ENCODE results near the gene RNF17.
"Not testable (repeated sequence)": the region's sequence is repeated elsewhere in the genome, so short reads cannot be mapped to it uniquely, and the experiment has no call there.

Gene RNF17

GRCh38 chr13:24723206-24723605 is 40.8 kb upstream of the RNF17 start:
- H3K4me3 ChIP-seq (ENCODE audit: low read depth, low read length), result no peak overlapping the region
- TF ChIP-seq CTCF (IDR thresholded peaks at IDR 0.05; ENCODE audit: low read depth, low read length, missing control alignments), result no peak
- in situ Hi-C loops (cut with HindIII; ENCODE audit: low sequenced_read_pairs), result no loop called here
- no peak for DNase-seq (ENCODE audit: low read depth)

- no peak for TF ChIP-seq CTCF (IDR thresholded peaks at IDR 0.05; ENCODE audit: low read depth, low read length, missing control alignments)
- H3K4me3 ChIP-seq (ENCODE audit: low read depth, low read length), result no peak overlapping the region
- in situ Hi-C loops (cut with HindIII; ENCODE audit: low sequenced_read_pairs), result no loop called here
- no peak for DNase-seq (ENCODE audit: low read depth)
Measured at GRCh38 chr13:24724714-24725113, 39.3 kb upstream of the RNF17 start.

- no peak overlapping the region for H3K4me3 ChIP-seq (ENCODE audit: low read depth, low read length)
- no peak for TF ChIP-seq CTCF (IDR thresholded peaks at IDR 0.05; ENCODE audit: low read depth, low read length, missing control alignments)
- in situ Hi-C loops (cut with HindIII; ENCODE audit: low sequenced_read_pairs), result no loop called here
- no peak for DNase-seq (ENCODE audit: low read depth)
Measured at GRCh38 chr13:24725379-24725778, 38.6 kb upstream of the RNF17 start.

- no peak overlapping the region for H3K4me3 ChIP-seq (ENCODE audit: low read depth, low read length)
- DNase-seq (ENCODE audit: low read depth), result peak; percentile 74
- in situ Hi-C loops (cut with HindIII; ENCODE audit: low sequenced_read_pairs), result no loop called here
- TF ChIP-seq CTCF (IDR thresholded peaks at IDR 0.05; ENCODE audit: low read depth, low read length, missing control alignments), result peak; percentile 81
Measured at GRCh38 chr13:24727731-24728601, 36.0 kb upstream of the RNF17 start.

- DNase-seq (ENCODE audit: low read depth); H3K4me3 ChIP-seq (ENCODE audit: low read depth, low read length); in situ Hi-C loops (cut with HindIII; ENCODE audit: low sequenced_read_pairs): not testable (repeated sequence)
Measured at GRCh38 chr13:24730873-24731567, 32.9 kb upstream of the RNF17 start.

- TF ChIP-seq CTCF (IDR thresholded peaks at IDR 0.05; ENCODE audit: low read depth, low read length, missing control alignments), result no peak
Measured at GRCh38 chr13:24734950-24735349, 29.0 kb upstream of the RNF17 start.

GRCh38 chr13:24737042-24737441 is 26.9 kb upstream of the RNF17 start:
- DNase-seq (ENCODE audit: low read depth), result no peak
- in situ Hi-C loops (cut with HindIII; ENCODE audit: low sequenced_read_pairs), result no loop called here
- no peak for TF ChIP-seq CTCF (IDR thresholded peaks at IDR 0.05; ENCODE audit: low read depth, low read length, missing control alignments)
- no peak overlapping the region for H3K4me3 ChIP-seq (ENCODE audit: low read depth, low read length)

More at GRCh38 chr13:24734950-24735349, 29.0 kb upstream of the RNF17 start:
- DNase-seq (ENCODE audit: low read depth), result no peak
- in situ Hi-C loops (cut with HindIII; ENCODE audit: low sequenced_read_pairs), result no loop called here
- no peak overlapping the region for H3K4me3 ChIP-seq (ENCODE audit: low read depth, low read length)
